ENCODE results near the gene ZBTB3. TPM values are rescaled to one million over a fixed set of nuclear protein-coding genes. Genes with fewer than 3 reads are reported as not detected.

Gene ZBTB3
- total RNA-seq, 1 experiment from 2014 or later: 9.7 TPM

GRCh38 chr11:62702246-62702645 lies 51.7 kb downstream of the ZBTB3 start:
- CTCF ChIA-PET: interaction anchor here (0.7 kb wide), 2 partner anchors 8 to 29 kb away, joined by 3 to 6 read pairs; no protein-coding TSS in a partner anchor
- no peak for TF ChIP-seq CTCF (IDR thresholded peaks at IDR 0.05; ENCODE audit: unreplicated experiment)
- peaks cover 54% of the 10 kb centered on the region for H3K36me3 Mint-ChIP-seq (ENCODE audit: insufficient read depth, unreplicated experiment)
- H3K4me3 Mint-ChIP-seq (ENCODE audit: low read depth, unreplicated experiment): no peak overlapping the region
- no TSS peak for BruUV-seq (replicated peaks)
- H3K27me3 Mint-ChIP-seq (ENCODE audit: unreplicated experiment): no peaks in the 10 kb centered on the region
- intact Hi-C loops (cut with micrococcal nuclease; ENCODE audit: unreplicated experiment): no loop called here
- peaks cover 13% of the 10 kb centered on the region for H3K4me1 Mint-ChIP-seq (ENCODE audit: low read depth, unreplicated experiment)
- DNase-seq: no peak
- no peaks in the 10 kb centered on the region for H3K9me3 Mint-ChIP-seq (ENCODE audit: low read depth, unreplicated experiment)
- H3K27ac Mint-ChIP-seq (ENCODE audit: unreplicated experiment): no peak overlapping the region

Small RNA genes within 50 kb of the gene (microRNA-seq; reads per million reads assigned to microRNA genes)
- gene MIR6514 (1.1 reads per million), gene MIR6748 (not detected)

Other genes starting within 250 kb of the ZBTB3 start
- 246 and 253 TPM in 2 replicates for gene AHNAK, start 207.4 kb downstream of the ZBTB3 start, total RNA-seq (2022)
- 970 and 1,189 TPM in 2 replicates for gene EEF1G, start 180.3 kb downstream of the ZBTB3 start, total RNA-seq (2022)
- gene TUT1, start 162.6 kb downstream of the ZBTB3 start, total RNA-seq (2022): 21.9 and 26.3 TPM in 2 replicates
- 90.4 and 97.2 TPM in 2 replicates for gene MTA2, start 152.3 kb downstream of the ZBTB3 start, total RNA-seq (2022)
- gene EML3, start 141.4 kb downstream of the ZBTB3 start, total RNA-seq (2022): 43.3 and 51.4 TPM in 2 replicates
- gene ROM1, start 140.9 kb downstream of the ZBTB3 start, total RNA-seq (2022): 1.6 and 2.6 TPM in 2 replicates
- 31.5 and 32.7 TPM in 2 replicates for gene B3GAT3, start 132.2 kb downstream of the ZBTB3 start, total RNA-seq (2022)
- 356 and 377 TPM in 2 replicates for gene GANAB, start 107.5 kb downstream of the ZBTB3 start, total RNA-seq (2022)
- 21.4 and 26.0 TPM in 2 replicates for gene INTS5, start 100.9 kb downstream of the ZBTB3 start, total RNA-seq (2022)
- gene C11orf98, start 89.0 kb downstream of the ZBTB3 start, total RNA-seq (2022): 61.7 and 67.4 TPM in 2 replicates
- 17.7 and 23.1 TPM in 2 replicates for gene CSKMT, start 88.8 kb downstream of the ZBTB3 start, total RNA-seq (2022)
- gene UQCC3, start 82.5 kb downstream of the ZBTB3 start, total RNA-seq (2022): 10.4 and 11.4 TPM in 2 replicates
- gene LBHD1, start 81.9 kb downstream of the ZBTB3 start, total RNA-seq (2022): 16.4 and 21.3 TPM in 2 replicates
- 91.9 and 98.7 TPM in 2 replicates for gene UBXN1, start 75.1 kb downstream of the ZBTB3 start, total RNA-seq (2022)
- 0.71 and 1.5 TPM in 2 replicates for gene LRRN4CL, start 64.6 kb downstream of the ZBTB3 start, total RNA-seq (2022)
- gene BSCL2, start 46.7 kb downstream of the ZBTB3 start, total RNA-seq (2022): 71.5 and 88.0 TPM in 2 replicates
- gene GNG3, start 46.5 kb downstream of the ZBTB3 start, total RNA-seq (2022): not detected in 2 replicates
- gene HNRNPUL2, start 26.7 kb downstream of the ZBTB3 start, total RNA-seq (2022): 52.6 and 52.7 TPM in 2 replicates
- gene TTC9C, start 25.7 kb downstream of the ZBTB3 start, total RNA-seq (2022): 35.5 and 36.7 TPM in 2 replicates
- gene POLR2G, start 7.4 kb upstream of the ZBTB3 start, total RNA-seq (2022): 83.4 and 86.9 TPM in 2 replicates
- gene TAF6L, start 17.2 kb upstream of the ZBTB3 start, total RNA-seq (2022): 26.0 and 28.9 TPM in 2 replicates
- 65.6 and 72.3 TPM in 2 replicates for gene TMEM179B, start 33.2 kb upstream of the ZBTB3 start, total RNA-seq (2022)
- 19.4 and 20.5 TPM in 2 replicates for gene TMEM223, start 37.8 kb upstream of the ZBTB3 start, total RNA-seq (2022)
- gene NXF1, start 51.3 kb upstream of the ZBTB3 start, total RNA-seq (2022): 48.0 and 51.6 TPM in 2 replicates
- gene STX5, start 77.9 kb upstream of the ZBTB3 start, total RNA-seq (2022): 38.3 and 39.2 TPM in 2 replicates
- gene TEX54, start 78.7 kb upstream of the ZBTB3 start, total RNA-seq (2022): not detected in 2 replicates
- gene WDR74, start 85.4 kb upstream of the ZBTB3 start, total RNA-seq (2022): 87.7 and 97.4 TPM in 2 replicates
- 410 and 444 TPM in 2 replicates for gene SLC3A2, start 126.7 kb upstream of the ZBTB3 start, total RNA-seq (2022)
- not detected in 2 replicates for gene CHRM1, start 167.2 kb upstream of the ZBTB3 start, total RNA-seq (2022)
- gene SLC22A6, start 230.8 kb upstream of the ZBTB3 start, total RNA-seq (2022): not detected in 2 replicates